Right lobe of liver (tissue), 6 donors: ENCODE measurements around the gene HLF. TPM values are rescaled to one million over a fixed set of nuclear protein-coding genes. Genes with fewer than 3 reads are reported as not detected.
A peak's percentile ranks its signal among the peaks of the same experiment; 100 is the strongest.

ENCODE experiments used
- ATAC-seq, 4 donors: fragments of 200-7000 bp; cut with Tn5 transposase; one replicate each; pipeline ENCODE4 v1.9.1; 2020; ENCODE audit warnings: mild to moderate bottlenecking in 4 of 4, moderate library complexity in 4 of 4
- DNase-seq, 3 donors: peaks; one replicate each; pipeline ENCODE4 v3.0.0-alpha.2; 2020
- H3K27ac ChIP-seq, 3 donors: fragments of 200-600 bp; one replicate each; pipeline ENCODE4 v1.8.0; 2022
- H3K27me3 ChIP-seq, 2 donors: fragments of 200-600 bp; one replicate each; pipeline ENCODE4 v1.8.0; 2022
- H3K36me3 ChIP-seq, 4 donors: fragments of 200-600 bp; sonication (generic) in 1 of 4; one replicate each; pipeline versions ENCODE4 v1.5.1 to v1.8.0; 2017 to 2022; ENCODE audit warnings: control low read depth in 1 of 4
- H3K4me1 ChIP-seq, 4 donors: fragments of 200-600 bp; sonication (generic) in 1 of 4; one replicate each; pipeline versions ENCODE4 v1.5.1 to v1.8.0; 2017 to 2022; ENCODE audit warnings: control low read depth in 1 of 4
- H3K4me3 ChIP-seq, 3 donors: fragments of 200-600 bp; one replicate each; pipeline ENCODE4 v1.8.0; 2022
- H3K9me3 ChIP-seq, 4 donors: fragments of 200-600 bp; sonication (generic) in 1 of 4; one replicate each; pipeline versions ENCODE4 v1.5.1 to v1.8.0; 2017 to 2022; ENCODE audit warnings: control low read depth in 1 of 4
- CTCF ChIP-seq, 4 donors: fragments of 200-600 bp in 3 of 4; fragments of 450-650 bp in 1 of 4; IDR thresholded peaks; one replicate each; pipeline versions ENCODE4 v1.5.1 to v1.8.0; 2016 to 2022; ENCODE audit warnings: antibody characterized with exemption in 4 of 4, mild to moderate bottlenecking in 2 of 4
- POLR2A ChIP-seq: fragments of 450-650 bp; IDR thresholded peaks from one replicate; pipeline ENCODE4 v1.6.1; 2017; ENCODE audit warnings: antibody characterized with exemption, mild to moderate bottlenecking
- WGBS: methylation state at CpG from one replicate; pipeline ENCODE4 v1.1.6; 2018; ENCODE audit warnings: low coverage, low lambda C conversion rate; ENCODE audit not compliant: insufficient coverage; ENCODE audit errors: missing lambda C conversion rate; 5-methylcytosine and 5-hydroxymethylcytosine counted together
- intact Hi-C, 2 donors: fragments of 100-400 bp; cut with DNase I; formaldehyde crosslinking; loops; one replicate each; pipeline versions ENCODE4 v1.11.2 to v1.14.1; 2022
- total RNA-seq, 6 experiments: library from RNA; depleted of rRNA in 2 of 6; stranded (reverse); fragments of >200 nt in 2 of 6; fragmentation: NEBNext Ultra II Directional in 3 of 6; extraction: Animal tissue kit (Norgen Biotek cat#: 25700) in 3 of 6; gene quantifications; one replicate each; pipeline versions ENCODE4 v1.1.0 to v1.2.4, GENCODE V29; 2016 to 2023
- donor health status: DM: no; HTN: yes; CAD: no.
- donor health status: DM: no; HTN: no; CAD: no.
- donor health status: DM: no; HTN: no; CAD: no.
- donor health status: DM: no; HTN: yes; CAD: no.
- donor health status: DM: no; HTN: yes; CAD: no.

Gene HLF
- total RNA-seq, 6 experiments from 2014 or later = 16.4 to 96.9 (median 42.6) TPM

GRCh38 chr17:55283256-55283965 is 18.7 kb downstream of the HLF start:
- H3K36me3 ChIP-seq = peaks cover 0 to 6% (median 0%) of the 10 kb centered on the region in 4 donors
- ATAC-seq = peak; percentile 7 to 50 (median 28)
- no peaks in the 10 kb centered on the region for H3K9me3 ChIP-seq
- 32% methylated on average over 8 of the region's 9 CpGs for WGBS
- peak overlapping the region in 2 of 3 donors; percentile 30 to 33 for H3K4me3 ChIP-seq
- no peak for TF ChIP-seq POLR2A
- no peak for TF ChIP-seq CTCF (IDR thresholded peaks at IDR 0.05)
- H3K4me1 ChIP-seq = peaks cover 4 to 81% (median 35%) of the 10 kb centered on the region in 4 donors
- H3K27me3 ChIP-seq = no peaks in the 10 kb centered on the region
- peak in 1 of 3 donors; percentile 74 for DNase-seq
- intact Hi-C loops = no loop called here
- H3K27ac ChIP-seq = peak overlapping the region; percentile 61 to 91 (median 80)

DNA sequence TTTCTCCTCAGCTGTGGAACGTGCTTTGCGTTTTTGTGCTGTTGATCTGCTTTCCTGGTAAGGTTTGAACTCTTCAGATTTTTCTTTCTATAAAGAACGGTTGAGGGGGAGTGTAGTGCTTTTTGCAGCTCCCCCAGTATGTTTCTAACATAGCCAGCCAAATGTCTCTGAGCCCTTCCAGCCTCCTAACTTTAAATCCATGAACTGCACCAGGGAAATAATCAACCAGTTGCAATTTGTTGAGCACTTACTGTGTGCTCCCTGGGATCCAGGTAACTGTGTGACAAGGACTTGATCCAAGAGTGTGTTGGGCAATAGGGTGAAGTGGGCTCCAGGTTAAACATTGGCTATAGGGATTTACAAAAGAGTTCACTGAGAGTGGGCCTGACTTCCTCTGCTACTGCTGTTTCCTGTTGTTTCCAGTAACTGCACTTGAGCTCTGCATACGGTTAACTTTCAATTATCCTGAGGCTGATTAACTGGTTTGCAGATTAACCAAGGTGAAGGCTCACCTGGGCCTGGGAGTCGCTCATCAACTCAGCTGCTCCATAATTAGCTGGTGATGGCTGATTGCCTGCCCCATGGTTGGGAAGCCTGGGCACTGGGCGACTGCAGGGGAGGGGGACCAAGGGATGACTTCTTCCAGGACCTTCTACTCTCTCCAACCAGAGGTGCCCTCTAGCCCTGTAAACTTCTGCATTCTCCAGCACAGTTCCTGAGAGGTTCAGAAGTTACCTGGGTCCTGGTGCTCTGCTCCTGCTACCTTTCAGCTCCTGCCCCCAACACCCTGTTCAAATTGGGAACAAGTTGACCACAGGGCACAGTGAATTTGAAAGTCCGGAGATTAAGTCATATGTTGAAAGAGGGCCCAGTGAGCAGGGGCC is 19.5 kb downstream of the HLF start:
- intact Hi-C loops = no loop called here
- H3K4me1 ChIP-seq = peaks cover 0 to 84% (median 37%) of the 10 kb centered on the region in 4 donors

DNA sequence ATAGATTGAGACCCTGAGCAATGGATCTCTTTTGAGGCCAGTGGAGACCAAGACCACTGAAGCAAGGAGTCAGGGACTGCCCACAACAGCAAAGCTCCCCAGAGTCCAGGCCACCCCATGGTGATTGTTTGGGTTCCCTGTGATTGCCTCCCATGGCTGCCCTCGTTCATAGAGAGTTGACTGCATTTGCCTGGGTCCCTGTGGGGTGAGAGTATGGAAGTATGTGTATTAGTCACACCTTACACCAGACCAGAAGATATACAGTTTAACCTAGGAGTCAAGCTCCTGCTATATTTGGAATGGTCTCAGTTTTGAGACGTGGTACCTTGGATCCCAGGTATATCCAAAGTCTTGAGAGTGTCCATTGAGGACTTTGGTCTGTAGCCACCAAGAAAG is 20.2 kb downstream of the HLF start:
- no peaks in the 10 kb centered on the region for H3K27me3 ChIP-seq
- peak overlapping the region; percentile 59 to 91 (median 80) for H3K27ac ChIP-seq
- ATAC-seq (peak in 1 of 4 donors; percentile 0), DNase-seq (no peak)
- peaks cover 0 to 5% (median 0%) of the 10 kb centered on the region in 4 donors for H3K36me3 ChIP-seq
- 41% methylated on average over 2 of the region's 2 CpGs for WGBS
- H3K4me1 ChIP-seq = peaks cover 0 to 90% (median 39%) of the 10 kb centered on the region in 4 donors
- TF ChIP-seq CTCF (IDR thresholded peaks at IDR 0.05) (no peak), POLR2A (no peak)
- H3K9me3 ChIP-seq = no peaks in the 10 kb centered on the region
- intact Hi-C loops = no loop called here
- H3K4me3 ChIP-seq = peak overlapping the region in 2 of 3 donors; percentile 30 to 31

More for the DNA sequence above, 19.5 kb downstream of the HLF start:
- TF ChIP-seq POLR2A (peak; percentile 65), CTCF (IDR thresholded peaks at IDR 0.05) (peak in 3 of 4 donors; percentile 14 to 36 (median 16))
- peaks cover 0 to 6% (median 0%) of the 10 kb centered on the region in 4 donors for H3K36me3 ChIP-seq
- H3K27ac ChIP-seq = peak overlapping the region; percentile 61 to 91 (median 80)
- 15% methylated on average over 7 of the region's 7 CpGs for WGBS
- ATAC-seq (peak; percentile 62 to 73 (median 68)), DNase-seq (peak in 1 of 3 donors; percentile 85)
- H3K27me3 ChIP-seq = no peaks in the 10 kb centered on the region
- H3K9me3 ChIP-seq = no peaks in the 10 kb centered on the region
- H3K4me3 ChIP-seq = peak overlapping the region in 2 of 3 donors; percentile 30 to 33

DNA sequence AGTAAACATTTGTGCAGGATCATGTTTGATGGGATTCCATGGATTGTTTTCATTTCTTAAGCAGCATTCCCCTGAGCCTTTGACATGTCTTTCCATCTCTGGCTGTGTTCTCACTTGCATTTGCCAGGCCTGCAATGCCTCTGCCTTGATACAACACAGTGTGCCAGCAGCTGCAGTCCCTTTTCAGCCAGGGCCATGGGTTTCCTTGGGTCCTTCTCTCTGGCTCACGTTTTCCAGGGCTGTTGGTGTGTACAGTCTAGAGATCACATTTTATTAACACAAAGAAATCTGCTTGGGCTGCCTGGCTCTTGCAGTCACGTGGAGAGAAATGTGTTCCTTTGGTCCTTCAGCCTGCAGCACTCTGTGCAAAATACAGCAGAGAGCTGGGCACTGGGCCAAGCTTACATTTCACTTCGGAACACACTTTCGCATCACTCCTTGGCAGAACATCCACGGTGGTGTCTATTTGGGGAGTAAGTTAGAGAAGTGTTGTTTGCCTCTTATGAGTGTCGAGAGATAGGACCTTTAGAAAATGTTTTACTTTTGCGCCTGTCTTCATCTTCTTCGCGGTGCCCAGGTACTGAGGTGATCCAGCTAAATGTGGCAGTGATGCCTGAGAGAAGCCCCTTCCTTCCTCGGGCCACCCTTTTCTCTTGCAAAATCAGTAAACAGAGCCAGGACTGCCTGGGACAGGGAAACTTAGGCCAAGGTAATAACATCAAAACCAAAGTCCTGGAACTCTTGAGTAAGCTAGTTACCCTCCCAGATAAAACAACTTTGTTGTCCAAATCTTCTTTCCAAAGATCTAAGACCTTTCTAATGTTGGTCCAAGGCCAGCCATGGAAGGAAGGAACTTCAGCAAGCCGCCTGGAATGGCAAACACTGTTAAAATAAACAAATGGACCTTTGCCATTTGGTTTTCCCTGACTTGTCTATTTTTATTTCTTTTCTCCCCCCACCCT is 20.9 kb downstream of the HLF start:
- intact Hi-C loops = no loop called here
- ATAC-seq (peak; percentile 39 to 62 (median 53)), DNase-seq (peak; percentile 84 to 96 (median 89))
- TF ChIP-seq CTCF (IDR thresholded peaks at IDR 0.05) = no peak
- TF ChIP-seq POLR2A = no peak
- Histone ChIP-seq H3K9me3 (no peaks in the 10 kb centered on the region), H3K27ac (peak overlapping the region; percentile 59 to 91 (median 80)), H3K36me3 (peaks cover 0 to 6% (median 0%) of the 10 kb centered on the region in 4 donors), H3K4me1 (peaks cover 0 to 87% (median 37%) of the 10 kb centered on the region in 4 donors), H3K27me3 (no peaks in the 10 kb centered on the region), H3K4me3 (peak overlapping the region in 2 of 3 donors; percentile 30 to 31)
- WGBS = 16% methylated on average over 11 of the region's 11 CpGs
